GM10248 (cell line): ENCODE measurements around the gene AP2A1.
A peak's percentile ranks its signal among the peaks of the same experiment; 100 is the strongest.

Experiments used
- CTCF ChIA-PET: fragments of 300-600 bp; sonication (Branson Sonifier 250); formaldehyde crosslinking; extraction: SDS; loops from one replicate; lab custom pipeline; 2021; ENCODE audit warnings: antibody characterized with exemption; lab: Yijun Ruan, JAX
- POLR2A ChIA-PET: fragments of 350-650 bp; sonication (Branson Sonifier 250); formaldehyde crosslinking; extraction: SDS; loops from one replicate; lab custom pipeline; 2020; ENCODE audit warnings: antibody characterized with exemption; lab: Yijun Ruan, JAX
- DNase-seq: peaks from one replicate; pipeline ENCODE4 v3.0.0; 2012; ENCODE audit errors: extremely low spot score
- CTCF ChIP-seq: IDR thresholded peaks from 2 replicates; pipeline ENCODE4 v1.5.1; 2012; ENCODE audit warnings: mild to moderate bottlenecking, low read depth; ENCODE audit errors: extremely low read depth, missing control alignments, control extremely low read depth

Gene AP2A1

GRCh38 chr19:49807904-49808675 is 41.3 kb downstream of the AP2A1 start:
- no peak for TF ChIP-seq CTCF
- ChIA-PET POLR2A (interaction anchor here (1.0 kb wide), 1 partner anchor 121 kb away, joined by 4 read pairs; the partner anchor contains the start of genes ATF5 and NUP62), CTCF (no interaction called here)
- no peak for DNase-seq

DNA sequence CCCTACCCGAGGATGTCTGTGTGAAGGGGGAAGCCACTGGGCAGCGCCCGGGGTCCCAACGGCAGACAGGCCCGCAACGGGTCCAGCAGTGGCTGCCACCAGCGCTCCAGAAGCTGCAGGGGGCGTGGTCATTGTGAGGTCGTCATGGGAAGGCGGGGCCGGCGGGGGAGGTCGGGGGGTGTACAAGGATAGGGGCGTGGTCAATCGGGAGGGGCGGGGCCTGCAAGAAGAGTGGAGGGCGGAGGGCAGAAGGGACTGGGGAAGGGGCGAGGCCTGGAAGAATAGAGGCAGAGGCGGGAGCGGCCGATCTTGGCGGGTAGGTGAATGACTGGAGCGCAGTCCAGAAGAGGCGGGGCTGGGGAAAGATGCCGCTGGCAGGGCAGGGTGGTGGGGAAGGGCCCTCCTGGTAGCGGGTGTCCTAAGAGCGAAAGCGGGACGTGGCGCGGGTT is 41.9 kb downstream of the AP2A1 start:
- CTCF ChIA-PET, result no interaction called here
- POLR2A ChIA-PET, result interaction anchor here (1.0 kb wide), 1 partner anchor 121 kb away, joined by 4 read pairs; the partner anchor contains the start of genes ATF5 and NUP62
- DNase-seq, result peak; percentile 87
- no peak for TF ChIP-seq CTCF

GRCh38 chr19:49809160-49809940 is 42.5 kb downstream of the AP2A1 start:
- ChIA-PET POLR2A (no interaction called here), CTCF (interaction anchor here (1.1 to 1.2 kb wide), 2 partner anchors 9 to 25 kb away, joined by 3 read pairs; partner anchors contain the start of gene MED25)
- no peak for TF ChIP-seq CTCF
- no peak for DNase-seq

- no peak for DNase-seq
- CTCF ChIA-PET, result interaction anchor here (1.0 to 1.2 kb wide), 3 partner anchors 8 to 138 kb away, joined by 3 read pairs; partner anchors contain the start of gene MED25
- TF ChIP-seq CTCF, result no peak
- POLR2A ChIA-PET, result no interaction called here
These were observed 43.2 kb downstream of the AP2A1 start for GRCh38 chr19:49809941-49810389.

DNA sequence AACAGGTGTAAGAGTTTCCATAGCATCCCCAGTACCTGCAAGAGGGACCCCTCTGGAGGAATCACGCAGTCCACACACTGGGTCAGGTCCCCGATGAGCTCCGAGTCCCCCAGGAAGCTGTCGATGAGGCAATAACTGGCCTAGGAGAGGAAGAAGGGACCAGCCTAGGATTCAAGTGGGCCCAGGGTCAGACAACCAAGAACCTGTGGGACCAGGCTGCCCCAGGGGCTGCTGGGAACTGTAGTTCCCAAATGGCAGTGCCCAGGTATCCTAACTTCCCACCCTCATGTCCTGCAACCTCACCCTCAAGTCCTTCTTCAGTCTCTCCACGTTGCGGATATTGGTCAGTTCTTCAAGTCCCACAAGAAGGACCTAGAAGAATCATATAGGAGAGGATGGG is 44.5 kb downstream of the AP2A1 start:
- no peak for DNase-seq
- TF ChIP-seq CTCF, result no peak
- ChIA-PET CTCF (no interaction called here), POLR2A (no interaction called here)

GRCh38 chr19:49812452-49812996 is 45.7 kb downstream of the AP2A1 start:
- no peak for DNase-seq
- ChIA-PET POLR2A (no interaction called here), CTCF (interaction anchor here (1.0 to 1.6 kb wide), 3 partner anchors 45 to 323 kb away, joined by 3 to 5 read pairs (median 3); partner anchors contain the start of gene AP2A1)
- TF ChIP-seq CTCF, result no peak
